Measurements from ENCODE around the gene TUBA3D. TPM values are rescaled to one million over a fixed set of nuclear protein-coding genes. Genes with fewer than 3 reads are reported as not detected.
"Not testable (repeated sequence)": the region's sequence is repeated elsewhere in the genome, so short reads cannot be mapped to it uniquely, and the experiment has no call there.

TUBA3D gene
- total RNA-seq (not detected), polyA plus RNA-seq (ENCODE audit: insufficient read depth in 1 of 8, insufficient read length in 8 of 8, low replicate concordance in 1 of 8) (under 1 TPM; 0.11 to 0.63 (median 0.45) TPM)
- long read RNA-seq, donor 1, result 0 reads
- long read RNA-seq, donor 2, result 0 reads
- long read RNA-seq, donor 3, result 0 reads
- long read RNA-seq, donor 4, result 0 reads
- long read RNA-seq, donor 5, result 0 reads
- long read RNA-seq, donor 6, partial matches to known transcripts, result 31 of 153 reads
- long read RNA-seq, donor 6, other reads (novel, unspliced or antisense), result 122 of 153 reads
- long read RNA-seq, donor 7, partial matches to known transcripts, result 37 of 107 reads
- long read RNA-seq, donor 7, other reads (novel, unspliced or antisense), result 70 of 107 reads
- long read RNA-seq, donor 8, result 0 reads
- long read RNA-seq, donor 9, result 0 reads
- long read RNA-seq, donor 10, partial matches to known transcripts, result 10 of 107 reads
- long read RNA-seq, donor 10, other reads (novel, unspliced or antisense), result 97 of 107 reads
- long read RNA-seq, donor 11, partial matches to known transcripts, result 22 of 86 reads
- long read RNA-seq, donor 11, other reads (novel, unspliced or antisense), result 64 of 86 reads

GRCh38 chr2:131475831-131476230, at the start of gene TUBA3D:
TUBA3D (plus strand) TSS chr2:131476119; CDS start chr2:131476200, 81 bp downstream.
- H3K9me3 ChIP-seq (replicated peaks; ENCODE audit: control insufficient read depth, low read depth, low read length), result no peaks in the 10 kb centered on the region
- H3K27ac ChIP-seq (ENCODE audit: low read length), result no peak within 1 kb of the TSS
- 93% methylated on average over 21 of the region's 27 CpGs for WGBS (ENCODE audit: insufficient coverage)
- H3K4me1 ChIP-seq (ENCODE audit: control insufficient read depth, insufficient read depth, low read length), result no peaks in the 10 kb centered on the region
- DNase-seq, result no peak
- H3K36me3 ChIP-seq (ENCODE audit: control insufficient read depth, insufficient read depth, low read length), result no peaks in the 10 kb centered on the region
- no peaks in the 10 kb centered on the region for H3K27me3 ChIP-seq (ENCODE audit: control insufficient read depth, insufficient read depth, low read length)
- no peak within 1 kb of the TSS for H3K4me3 ChIP-seq (ENCODE audit: low read length)

DNA sequence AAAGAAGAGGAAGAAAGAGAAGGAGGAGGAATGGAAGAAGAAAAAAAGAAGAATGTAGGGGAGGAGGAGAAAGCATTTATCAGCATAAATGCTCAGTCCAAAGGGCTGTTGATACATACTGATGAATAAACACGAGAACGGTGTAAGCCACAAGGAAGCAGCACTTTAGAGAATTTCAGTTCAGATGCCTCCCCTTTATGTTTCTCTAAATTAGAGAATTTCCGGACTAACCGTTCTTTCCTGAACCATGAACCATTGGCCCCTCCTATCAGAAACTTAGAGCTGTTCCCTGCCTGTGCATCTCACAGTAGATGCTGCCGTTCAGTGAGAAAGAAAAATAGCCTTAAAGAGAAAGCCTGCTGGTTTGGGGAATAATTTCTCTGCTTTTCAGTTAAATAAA, 49.2 kb upstream of the TUBA3D start:
- no peak overlapping the region for H3K27ac ChIP-seq (ENCODE audit: low read length)
- no peaks in the 10 kb centered on the region for H3K36me3 ChIP-seq (ENCODE audit: control insufficient read depth, insufficient read depth, low read length)
- no CpG with 5 or more reads among the region's 5 CpGs for WGBS (ENCODE audit: insufficient coverage)
- no peaks in the 10 kb centered on the region for H3K9me3 ChIP-seq (replicated peaks; ENCODE audit: control insufficient read depth, low read depth, low read length)
- H3K4me1 ChIP-seq (ENCODE audit: control insufficient read depth, insufficient read depth, low read length), result no peaks in the 10 kb centered on the region
- H3K4me3 ChIP-seq (ENCODE audit: low read length), result no peak overlapping the region
- H3K27me3 ChIP-seq (ENCODE audit: control insufficient read depth, insufficient read depth, low read length), result peaks cover 31% of the 10 kb centered on the region
- no peak for DNase-seq

DNA sequence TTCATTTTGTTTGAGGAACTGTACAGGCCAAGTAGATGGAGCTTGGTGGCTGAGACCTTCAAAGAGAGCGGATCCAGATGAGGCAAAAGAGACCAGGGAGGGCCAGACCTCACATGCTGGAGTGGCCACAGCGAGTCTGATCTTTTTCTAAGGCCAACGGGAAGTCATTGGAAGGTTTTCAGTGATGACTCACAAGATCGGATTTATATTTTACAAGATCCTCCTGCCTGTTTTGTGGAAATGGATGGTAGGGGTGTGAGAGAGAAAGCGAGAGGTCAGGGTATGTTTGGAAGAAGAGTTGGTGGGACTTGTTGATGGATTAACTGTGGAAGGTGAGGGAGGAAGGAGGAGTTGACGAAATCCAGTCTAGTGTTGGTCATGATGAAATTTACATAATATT, 44.6 kb upstream of the TUBA3D start:
- H3K9me3 ChIP-seq (replicated peaks; ENCODE audit: control insufficient read depth, low read depth, low read length), result no peaks in the 10 kb centered on the region
- no peak for DNase-seq
- no peaks in the 10 kb centered on the region for H3K4me1 ChIP-seq (ENCODE audit: control insufficient read depth, insufficient read depth, low read length)
- no peak overlapping the region for H3K4me3 ChIP-seq (ENCODE audit: low read length)
- WGBS (ENCODE audit: insufficient coverage), result 67% methylated on average over 5 of the region's 6 CpGs
- no peaks in the 10 kb centered on the region for H3K36me3 ChIP-seq (ENCODE audit: control insufficient read depth, insufficient read depth, low read length)
- H3K27ac ChIP-seq (ENCODE audit: low read length), result no peak overlapping the region
- peaks cover 13% of the 10 kb centered on the region for H3K27me3 ChIP-seq (ENCODE audit: control insufficient read depth, insufficient read depth, low read length)

DNA sequence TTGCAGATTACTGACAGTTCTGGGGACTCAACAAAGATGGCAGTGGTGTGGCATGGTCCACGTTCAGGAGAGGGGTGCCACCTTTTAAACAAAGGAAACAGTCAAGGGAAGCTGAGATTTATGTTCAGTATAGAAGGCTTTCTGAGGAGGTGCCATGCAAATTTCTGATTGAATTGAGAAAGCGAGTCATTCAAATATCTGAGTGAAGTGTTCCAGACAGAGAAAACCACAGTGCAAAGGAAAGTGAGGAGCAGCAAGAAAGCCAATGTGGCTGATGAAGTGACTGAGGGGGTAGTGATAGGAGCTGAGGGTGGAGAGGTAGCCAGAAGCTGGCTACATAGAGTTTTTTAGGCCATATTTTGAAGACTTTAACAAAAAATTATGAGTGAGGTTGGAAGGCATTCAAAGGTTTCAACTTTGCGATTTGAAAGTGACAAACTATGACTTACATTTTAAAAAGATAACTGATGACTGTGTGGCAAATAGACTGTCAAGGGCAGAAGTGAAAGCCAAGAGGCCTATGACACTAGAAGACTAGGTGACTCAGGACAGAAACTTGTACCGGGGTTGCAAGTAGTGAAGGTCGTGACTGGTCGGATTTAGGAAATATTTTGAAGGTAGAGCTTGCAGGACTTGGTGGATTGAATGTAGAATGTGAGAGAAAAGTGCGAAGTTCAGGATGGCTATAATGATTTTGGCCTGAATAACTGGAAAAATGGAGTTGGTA, 35.0 kb upstream of the TUBA3D start:
- not testable (repeated sequence) for H3K27me3 ChIP-seq (ENCODE audit: control insufficient read depth, insufficient read depth, low read length); H3K27ac ChIP-seq (ENCODE audit: low read length); DNase-seq; H3K4me1 ChIP-seq (ENCODE audit: control insufficient read depth, insufficient read depth, low read length); H3K4me3 ChIP-seq (ENCODE audit: low read length); H3K36me3 ChIP-seq (ENCODE audit: control insufficient read depth, insufficient read depth, low read length); H3K9me3 ChIP-seq (replicated peaks; ENCODE audit: control insufficient read depth, low read depth, low read length)
- 81% methylated on average over 4 of the region's 7 CpGs for WGBS (ENCODE audit: insufficient coverage)

DNA sequence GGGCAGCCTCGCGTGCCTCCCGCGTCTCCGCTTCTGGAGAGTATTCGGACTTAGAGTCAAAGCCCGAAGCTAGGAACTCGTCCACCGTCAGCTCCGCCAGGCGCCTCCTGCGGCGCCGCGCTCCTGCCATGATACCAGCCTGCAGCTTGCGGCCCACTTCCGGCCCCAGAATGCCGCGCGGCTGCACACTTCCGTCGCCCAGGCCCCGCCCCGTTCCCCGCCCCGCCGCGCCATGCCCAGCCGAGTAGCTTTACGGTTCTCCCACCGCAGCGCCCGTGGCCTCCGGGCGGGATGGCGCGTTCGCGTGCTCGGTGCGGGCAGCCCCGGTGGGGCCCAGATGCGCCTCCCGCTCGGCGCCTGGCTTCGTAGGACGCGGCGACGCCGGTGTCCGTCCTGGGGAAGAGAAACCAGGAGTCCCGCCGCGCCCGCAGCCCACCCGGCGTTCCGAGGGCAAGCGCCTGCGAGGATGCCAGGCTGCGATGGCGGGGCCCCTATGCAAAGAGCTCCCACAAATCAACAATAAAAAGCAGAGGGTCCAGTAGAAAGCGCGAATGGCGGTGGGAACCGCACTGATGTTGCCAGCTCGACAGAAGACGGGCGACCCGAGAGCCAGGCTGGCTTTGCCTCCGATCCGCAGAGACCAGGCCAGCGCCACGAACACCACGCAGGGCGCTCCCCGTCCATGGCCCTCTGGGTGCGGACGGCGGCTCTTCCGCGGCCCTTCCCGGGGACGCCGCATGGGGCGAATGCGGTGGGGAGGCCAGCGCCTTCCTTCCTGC, 31.0 kb upstream of the TUBA3D start:
- not testable (repeated sequence) for H3K9me3 ChIP-seq (replicated peaks; ENCODE audit: control insufficient read depth, low read depth, low read length); H3K27me3 ChIP-seq (ENCODE audit: control insufficient read depth, insufficient read depth, low read length); DNase-seq; H3K4me1 ChIP-seq (ENCODE audit: control insufficient read depth, insufficient read depth, low read length); H3K4me3 ChIP-seq (ENCODE audit: low read length); H3K36me3 ChIP-seq (ENCODE audit: control insufficient read depth, insufficient read depth, low read length); H3K27ac ChIP-seq (ENCODE audit: low read length)
- WGBS (ENCODE audit: insufficient coverage), result 90% methylated on average over 74 of the region's 90 CpGs

- H3K4me1 ChIP-seq (ENCODE audit: control insufficient read depth, insufficient read depth, low read length); H3K27me3 ChIP-seq (ENCODE audit: control insufficient read depth, insufficient read depth, low read length); H3K36me3 ChIP-seq (ENCODE audit: control insufficient read depth, insufficient read depth, low read length); DNase-seq; H3K9me3 ChIP-seq (replicated peaks; ENCODE audit: control insufficient read depth, low read depth, low read length); H3K27ac ChIP-seq (ENCODE audit: low read length); H3K4me3 ChIP-seq (ENCODE audit: low read length): not testable (repeated sequence)
- 100% methylated on average over 10 of the region's 21 CpGs for WGBS (ENCODE audit: insufficient coverage)
Observed at GRCh38 chr2:131445515-131445797, 30.5 kb upstream of the TUBA3D start.

DNA sequence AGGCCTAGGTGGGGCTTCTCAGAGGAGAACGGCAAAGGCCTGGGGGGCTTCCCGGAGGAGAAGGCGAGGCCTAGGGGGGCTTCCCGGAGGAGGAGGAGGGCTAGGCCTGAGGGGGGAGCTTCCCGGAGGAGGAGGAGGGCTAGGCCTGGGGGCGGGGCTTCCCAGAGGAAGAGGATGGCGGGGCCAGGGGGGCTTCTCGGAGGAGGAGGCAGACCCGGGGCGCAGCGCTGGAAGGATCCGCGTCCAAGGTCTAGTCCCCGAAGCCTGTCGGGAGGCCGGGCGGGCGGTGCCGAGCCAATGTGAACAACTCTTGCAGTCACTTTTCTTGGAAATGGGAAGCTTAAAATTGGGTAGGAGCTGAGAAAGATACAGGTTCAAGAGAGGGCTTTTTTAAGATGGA, 30.0 kb upstream of the TUBA3D start:
- H3K4me1 ChIP-seq (ENCODE audit: control insufficient read depth, insufficient read depth, low read length), result no peaks in the 10 kb centered on the region
- H3K27me3 ChIP-seq (ENCODE audit: control insufficient read depth, insufficient read depth, low read length), result no peaks in the 10 kb centered on the region
- WGBS (ENCODE audit: insufficient coverage), result 90% methylated on average over 15 of the region's 19 CpGs
- H3K36me3 ChIP-seq (ENCODE audit: control insufficient read depth, insufficient read depth, low read length), result no peaks in the 10 kb centered on the region
- no peak for DNase-seq
- no peak overlapping the region for H3K27ac ChIP-seq (ENCODE audit: low read length)
- no peak overlapping the region for H3K4me3 ChIP-seq (ENCODE audit: low read length)
- no peaks in the 10 kb centered on the region for H3K9me3 ChIP-seq (replicated peaks; ENCODE audit: control insufficient read depth, low read depth, low read length)

GRCh38 chr2:131447981-131448380, 27.9 kb upstream of the TUBA3D start:
- not testable (repeated sequence) for H3K9me3 ChIP-seq (replicated peaks; ENCODE audit: control insufficient read depth, low read depth, low read length); H3K36me3 ChIP-seq (ENCODE audit: control insufficient read depth, insufficient read depth, low read length); H3K27ac ChIP-seq (ENCODE audit: low read length); H3K4me1 ChIP-seq (ENCODE audit: control insufficient read depth, insufficient read depth, low read length); H3K4me3 ChIP-seq (ENCODE audit: low read length); H3K27me3 ChIP-seq (ENCODE audit: control insufficient read depth, insufficient read depth, low read length); DNase-seq
- no CpG with 5 or more reads among the region's 9 CpGs for WGBS (ENCODE audit: insufficient coverage)

- not testable (repeated sequence) for H3K4me3 ChIP-seq (ENCODE audit: low read length); H3K36me3 ChIP-seq (ENCODE audit: control insufficient read depth, insufficient read depth, low read length); H3K27me3 ChIP-seq (ENCODE audit: control insufficient read depth, insufficient read depth, low read length); H3K9me3 ChIP-seq (replicated peaks; ENCODE audit: control insufficient read depth, low read depth, low read length); DNase-seq; H3K4me1 ChIP-seq (ENCODE audit: control insufficient read depth, insufficient read depth, low read length); H3K27ac ChIP-seq (ENCODE audit: low read length)
- WGBS (ENCODE audit: insufficient coverage), result no CpG with 5 or more reads among the region's 10 CpGs
Observed at GRCh38 chr2:131451265-131451949, 24.5 kb upstream of the TUBA3D start.
